GM23248 (cell line): ENCODE results near the gene PDCD1LG2. TPM values are rescaled to one million over a fixed set of nuclear protein-coding genes. Genes with fewer than 3 reads are reported as not detected.

Source experiments
- DNase-seq: peaks from one replicate; pipeline ENCODE4 v3.0.0-alpha.2; 2015
- H2AFZ ChIP-seq: fragments of 200-600 bp; sonication (generic); 2 replicates; pipeline ENCODE4 v1.6.1; 2016; ENCODE audit warnings: antibody characterized with exemption
- H3F3A ChIP-seq: fragments of 200-600 bp; sonication (generic); 2 replicates; pipeline ENCODE4 v1.6.1; 2016; ENCODE audit warnings: mild to moderate bottlenecking, antibody characterized with exemption, mixed run types; ENCODE audit not compliant: insufficient read depth
- H3K27ac ChIP-seq: fragments of 200-600 bp; sonication (generic); 2 replicates; pipeline ENCODE4 v1.5.1; 2016; ENCODE audit warnings: mild to moderate bottlenecking
- H3K27me3 ChIP-seq: fragments of 200-600 bp; sonication (generic); replicated peaks from 2 replicates; pipeline ENCODE4 v1.6.1; 2016; ENCODE audit warnings: mild to moderate bottlenecking; ENCODE audit not compliant: insufficient read depth
- H3K36me3 ChIP-seq: fragments of 200-600 bp; sonication (generic); 2 replicates; pipeline ENCODE4 v1.6.1; 2016; ENCODE audit warnings: low read depth, mild to moderate bottlenecking
- H3K4me1 ChIP-seq: fragments of 200-600 bp; sonication (generic); 2 replicates; pipeline ENCODE4 v1.6.1; 2016; ENCODE audit warnings: mild to moderate bottlenecking; ENCODE audit not compliant: insufficient read depth
- H3K4me2 ChIP-seq: fragments of 200-600 bp; sonication (generic); one replicate; pipeline ENCODE4 v1.6.1; 2016; ENCODE audit warnings: mild to moderate bottlenecking; ENCODE audit not compliant: unreplicated experiment
- H3K4me3 ChIP-seq: fragments of 200-600 bp; sonication (generic); 2 replicates; pipeline ENCODE4 v1.5.1; 2016; ENCODE audit warnings: mild to moderate bottlenecking
- H3K79me2 ChIP-seq: fragments of 200-600 bp; sonication (generic); 2 replicates; pipeline ENCODE4 v1.6.1; 2016; ENCODE audit warnings: mild to moderate bottlenecking; ENCODE audit not compliant: insufficient read depth
- H3K9ac ChIP-seq: fragments of 200-600 bp; sonication (generic); 2 replicates; pipeline ENCODE4 v1.6.1; 2016; ENCODE audit warnings: mild to moderate bottlenecking
- H3K9me2 ChIP-seq: fragments of 200-600 bp; sonication (generic); 2 replicates; pipeline ENCODE4 v1.6.1; 2016; ENCODE audit warnings: mixed run types, mild to moderate bottlenecking, moderate library complexity; ENCODE audit not compliant: insufficient read depth
- H3K9me3 ChIP-seq: fragments of 200-600 bp; sonication (generic); one replicate; pipeline ENCODE4 v1.6.1; 2017; ENCODE audit warnings: low read depth
- H4K20me1 ChIP-seq: fragments of 200-600 bp; sonication (generic); 2 replicates; pipeline ENCODE4 v1.6.0; 2016; ENCODE audit not compliant: insufficient read depth
- EZH2 ChIP-seq: fragments of 200-600 bp; sonication (generic); IDR thresholded peaks from 2 replicates; pipeline ENCODE4 v1.6.1; 2018; ENCODE audit warnings: antibody characterized with exemption, mild to moderate bottlenecking; ENCODE audit not compliant: insufficient read depth, poor library complexity, severe bottlenecking
- EZH2phosphoT487 ChIP-seq: fragments of 200-600 bp; sonication (generic); IDR thresholded peaks from 2 replicates; pipeline ENCODE4 v1.6.1; 2018; ENCODE audit warnings: antibody characterized with exemption, moderate library complexity, mild to moderate bottlenecking, low read depth; ENCODE audit not compliant: insufficient read depth
- WGBS, 2 experiments: methylation state at CpG; one replicate each; pipeline ENCODE4 v1.1.6; 2015 to 2017; ENCODE audit warnings: low lambda C conversion rate in 2 of 2, low coverage in 1 of 2; ENCODE audit errors: missing lambda C conversion rate in 2 of 2; 5-methylcytosine and 5-hydroxymethylcytosine counted together
- in situ Hi-C: fragments of 300-500 bp; cut with MboI; formaldehyde crosslinking; loops from 2 replicates; pipeline ENCODE4 v1.15.0; 2020
- polyA plus RNA-seq: library from polyadenylated mRNA; unstranded; fragments of >200 nt; fragmentation: Nextera tagmentation; extraction: Ambion mirVana; gene quantifications from 2 replicates; pipeline ENCODE4 v1.2.1, GENCODE V29; 2016
- total RNA-seq: library from RNA; depleted of rRNA; stranded (reverse); fragments of >200 nt; shearing (Covaris generic); gene quantifications from 2 replicates; pipeline ENCODE4 v1.2.3, GENCODE V29; 2014

PDCD1LG2 gene
- total and polyA plus RNA-seq, 2 experiments from 2014 or later, result 31.7 to 34.7 TPM

DNA sequence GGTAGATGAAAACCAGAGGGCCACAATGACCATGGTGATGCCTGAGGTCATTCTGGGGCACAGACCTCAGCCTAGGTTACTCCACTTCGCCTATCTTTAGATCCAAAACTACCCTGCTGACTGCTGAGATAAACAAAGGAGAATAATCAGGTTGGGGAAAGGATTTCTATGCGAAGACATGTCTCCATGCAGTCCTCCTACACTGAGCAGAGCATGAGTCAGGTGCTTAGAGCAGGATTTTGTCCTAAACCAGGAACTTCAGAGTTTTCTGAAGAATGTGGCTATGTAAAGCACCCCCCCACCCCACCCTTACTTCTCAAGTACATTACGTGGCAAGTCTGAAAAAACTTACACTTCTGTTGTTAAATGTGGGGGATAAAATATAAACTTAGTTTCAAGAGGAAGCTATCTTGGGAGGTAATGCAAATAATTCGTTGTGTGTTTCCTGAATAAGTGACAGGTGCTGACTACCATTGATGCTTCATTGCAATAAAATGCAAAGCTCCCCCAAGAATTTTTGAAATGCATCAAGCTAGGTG lies 19.4 kb downstream of the PDCD1LG2 start:
- H3K9ac ChIP-seq, result no peak overlapping the region
- H2AFZ ChIP-seq, result no peak overlapping the region

DNA sequence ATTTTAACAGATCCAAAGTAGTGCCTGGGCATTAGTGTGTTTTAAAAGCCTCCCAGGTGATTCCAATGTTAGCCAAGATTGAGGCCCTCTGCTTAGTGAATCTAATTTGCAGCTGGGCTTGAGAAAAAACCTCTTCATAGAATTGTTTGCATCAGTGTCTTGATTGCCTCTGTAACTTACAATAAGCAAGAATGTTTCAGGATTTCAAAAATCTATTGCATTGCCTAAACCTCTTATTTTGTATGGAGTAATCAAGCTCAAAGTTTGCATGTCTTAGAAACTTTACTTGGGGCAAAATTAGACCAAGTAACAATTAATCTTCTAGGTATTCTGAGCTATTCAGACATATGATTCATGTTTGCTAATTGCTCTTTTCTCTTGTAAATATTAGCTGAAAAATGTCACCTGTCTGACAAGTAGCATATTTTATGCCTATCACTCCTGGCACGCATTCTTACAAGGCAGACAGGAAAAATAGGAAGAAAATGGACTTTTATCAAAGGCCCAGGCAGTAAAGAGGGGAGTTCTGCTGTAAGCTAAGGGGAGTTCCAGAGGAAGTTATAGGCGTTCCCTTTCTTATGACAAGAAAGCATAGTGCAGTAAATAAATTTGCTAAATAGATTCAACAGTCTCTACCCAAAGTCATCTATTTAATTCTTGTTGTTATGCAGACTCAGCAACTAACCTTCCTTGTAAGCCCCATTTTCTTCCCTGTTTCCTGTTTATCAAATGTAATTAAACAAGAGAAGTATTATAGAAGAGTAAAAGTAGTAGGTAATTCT lies 21.0 kb downstream of the PDCD1LG2 start:
- no peaks in the 10 kb centered on the region for H3K4me1 ChIP-seq
- peaks cover 14% of the 10 kb centered on the region for H3K36me3 ChIP-seq
- H3K4me3 ChIP-seq, result no peak overlapping the region
- no peak overlapping the region for H3K4me2 ChIP-seq
- in situ Hi-C loops, result no loop called here
- H3K27me3 ChIP-seq, result no peaks in the 10 kb centered on the region
- H2AFZ ChIP-seq, result no peak overlapping the region
- no peak for DNase-seq
- no peaks in the 10 kb centered on the region for H4K20me1 ChIP-seq
- no peak for TF ChIP-seq EZH2
- TF ChIP-seq EZH2phosphoT487, result no peak
- no peaks in the 10 kb centered on the region for H3K9me3 ChIP-seq
- no peaks in the 10 kb centered on the region for H3F3A ChIP-seq
- no peak overlapping the region for H3K27ac ChIP-seq
- 97 to 100% methylated on average over 2 of the region's 2 CpGs for WGBS, 2 experiments
- H3K9ac ChIP-seq, result no peak overlapping the region
- peaks cover 17% of the 10 kb centered on the region for H3K79me2 ChIP-seq
- no peaks in the 10 kb centered on the region for H3K9me2 ChIP-seq

More for the DNA sequence above, 19.4 kb downstream of the PDCD1LG2 start:
- Histone ChIP-seq H3K4me1 (no peaks in the 10 kb centered on the region), H3K4me3 (no peak overlapping the region), H3K4me2 (no peak overlapping the region), H3K27me3 (no peaks in the 10 kb centered on the region), H3K27ac (no peak overlapping the region), H4K20me1 (no peaks in the 10 kb centered on the region), H3K79me2 (peaks cover 17% of the 10 kb centered on the region), H3K9me3 (no peaks in the 10 kb centered on the region), H3K9me2 (no peaks in the 10 kb centered on the region), H3F3A (no peaks in the 10 kb centered on the region), H3K36me3 (peaks cover 4% of the 10 kb centered on the region; the same call in 1 of the 2 replicates)
- in situ Hi-C loops, result no loop called here
- 79 to 81% methylated on average over 4 of the region's 4 CpGs for WGBS, 2 experiments
- no peak for DNase-seq
- TF ChIP-seq EZH2 (no peak), EZH2phosphoT487 (no peak)

DNA sequence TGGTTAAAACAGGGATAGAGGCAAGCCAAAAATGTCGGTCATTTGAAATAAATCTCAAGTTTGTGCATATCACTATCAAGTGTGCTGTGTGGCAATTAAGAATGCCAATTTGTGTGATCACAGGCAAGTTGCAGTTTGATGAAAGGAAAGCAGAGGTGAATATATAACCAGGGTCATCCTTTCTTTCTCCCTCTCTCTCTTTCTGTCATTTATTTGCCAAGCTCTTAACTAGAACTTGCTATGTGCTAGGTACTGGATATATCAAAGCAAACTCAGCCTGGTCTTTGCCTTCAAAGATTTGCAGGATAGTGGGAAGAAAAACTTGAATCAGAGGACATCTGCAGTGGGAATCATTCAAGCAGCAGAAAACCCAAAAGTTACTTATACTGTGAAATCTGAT lies 22.0 kb downstream of the PDCD1LG2 start:
- no peaks in the 10 kb centered on the region for H3F3A ChIP-seq
- no peak overlapping the region for H3K27ac ChIP-seq
- in situ Hi-C loops, result no loop called here
- no peaks in the 10 kb centered on the region for H3K9me2 ChIP-seq
- TF ChIP-seq EZH2 (no peak), EZH2phosphoT487 (no peak)
- H3K9me3 ChIP-seq, result no peaks in the 10 kb centered on the region
- no peaks in the 10 kb centered on the region for H3K4me1 ChIP-seq
- no peaks in the 10 kb centered on the region for H3K27me3 ChIP-seq
- H4K20me1 ChIP-seq, result no peaks in the 10 kb centered on the region
- no peak overlapping the region for H2AFZ ChIP-seq
- no peak for DNase-seq
- peaks cover 22% of the 10 kb centered on the region for H3K36me3 ChIP-seq
- H3K4me2 ChIP-seq, result no peak overlapping the region
- no peak overlapping the region for H3K4me3 ChIP-seq
- peaks cover 17% of the 10 kb centered on the region for H3K79me2 ChIP-seq
- no peak overlapping the region for H3K9ac ChIP-seq
- 100% methylated on average over 1 of the region's 1 CpG for WGBS, 2 experiments

DNA sequence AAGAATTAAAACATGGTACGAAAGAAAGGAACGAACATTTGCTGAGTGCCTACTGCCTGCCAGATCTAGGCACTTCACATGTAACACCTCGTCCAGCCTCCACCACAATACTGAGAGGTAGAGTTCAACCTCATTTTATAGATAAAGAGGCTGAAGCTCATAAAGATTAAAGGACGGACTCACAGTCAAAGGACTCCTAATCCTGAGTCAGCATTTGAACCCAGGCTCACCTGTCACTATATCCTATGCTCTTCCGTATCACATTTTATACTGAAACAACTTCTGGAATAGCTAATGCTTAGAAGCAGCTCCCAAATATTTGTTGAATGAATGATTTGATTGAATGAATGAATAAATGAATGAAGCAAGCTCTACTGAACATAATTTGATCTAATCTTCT lies 22.5 kb downstream of the PDCD1LG2 start:
- in situ Hi-C loops, result no loop called here
- H3K79me2 ChIP-seq, result peaks cover 13% of the 10 kb centered on the region
- peaks cover 23% of the 10 kb centered on the region for H3K36me3 ChIP-seq
- H3K9me2 ChIP-seq, result no peaks in the 10 kb centered on the region
- no peak for TF ChIP-seq EZH2
- TF ChIP-seq EZH2phosphoT487, result no peak
- no peaks in the 10 kb centered on the region for H4K20me1 ChIP-seq
- no peaks in the 10 kb centered on the region for H3F3A ChIP-seq
- no peak overlapping the region for H3K4me3 ChIP-seq
- DNase-seq, result no peak
- H3K4me2 ChIP-seq, result no peak overlapping the region
- H2AFZ ChIP-seq, result no peak overlapping the region
- 97 to 98% methylated on average over 5 of the region's 5 CpGs for WGBS, 2 experiments
- H3K9ac ChIP-seq, result no peak overlapping the region
- H3K4me1 ChIP-seq, result no peaks in the 10 kb centered on the region
- no peaks in the 10 kb centered on the region for H3K27me3 ChIP-seq
- no peaks in the 10 kb centered on the region for H3K9me3 ChIP-seq
- no peak overlapping the region for H3K27ac ChIP-seq
